Upper lobe of right lung (tissue), 1 donor: ENCODE data around the gene KBTBD8. TPM values are rescaled to one million over a fixed set of nuclear protein-coding genes. Genes with fewer than 3 reads are reported as not detected.

Experiments
- ATAC-seq: fragments of 200-7000 bp; cut with Tn5 transposase; one replicate; pipeline ENCODE4 v1.9.1; 2020; ENCODE audit warnings: mild to moderate bottlenecking, moderate library complexity
- DNase-seq: peaks from one replicate; pipeline ENCODE4 v3.0.0-alpha.2; 2020
- H3K27ac ChIP-seq: fragments of 200-600 bp; one replicate; pipeline ENCODE4 v1.8.0; 2022
- H3K27me3 ChIP-seq: fragments of 200-600 bp; one replicate; pipeline ENCODE4 v1.8.0; 2022; ENCODE audit warnings: mild to moderate bottlenecking
- H3K36me3 ChIP-seq: fragments of 200-600 bp; one replicate; pipeline ENCODE4 v1.8.0; 2022
- H3K4me1 ChIP-seq: fragments of 200-600 bp; one replicate; pipeline ENCODE4 v1.8.0; 2022
- H3K4me3 ChIP-seq: fragments of 200-600 bp; one replicate; pipeline ENCODE4 v1.8.0; 2022; ENCODE audit warnings: mild to moderate bottlenecking
- H3K9me3 ChIP-seq: fragments of 200-600 bp; one replicate; pipeline ENCODE4 v1.8.0; 2022
- CTCF ChIP-seq: fragments of 200-600 bp; IDR thresholded peaks from one replicate; pipeline ENCODE4 v1.8.0; 2022; ENCODE audit warnings: antibody characterized with exemption
- intact Hi-C: fragments of 100-400 bp; cut with DNase I; formaldehyde crosslinking; loops from one replicate; pipeline ENCODE4 v1.11.0; 2022
- total RNA-seq: library from RNA; stranded (reverse); fragmentation: NEBNext Ultra II Directional; extraction: Animal tissue kit (Norgen Biotek cat#: 25700); gene quantifications from one replicate; pipeline ENCODE4 v1.2.1, GENCODE V29; 2021
- donor health status: DM: no; HTN: yes; CAD: no; lungs with severe emphysema.

KBTBD8 gene
- total RNA-seq, 1 donor from 2014 or later: 6.0 TPM

GRCh38 chr3:66997560-66998112 is 471 bp upstream of the KBTBD8 start:
- Histone ChIP-seq H3K9me3 (no peaks in the 10 kb centered on the region), H3K27ac (no peak overlapping the region), H3K4me3 (peak overlapping the region; percentile 82), H3K36me3 (no peaks in the 10 kb centered on the region), H3K27me3 (peaks cover 18% of the 10 kb centered on the region), H3K4me1 (peaks cover 12% of the 10 kb centered on the region)
- DNase-seq (no peak), ATAC-seq (no peak)
- intact Hi-C loops: no loop called here
- no peak for TF ChIP-seq CTCF

- ATAC-seq: no peak
- H3K9me3 ChIP-seq: no peaks in the 10 kb centered on the region
- no peaks in the 10 kb centered on the region for H3K36me3 ChIP-seq
- DNase-seq: no peak
- peaks cover 18% of the 10 kb centered on the region for H3K27me3 ChIP-seq
- TF ChIP-seq CTCF: no peak
- peak overlapping the region; percentile 76 for H3K27ac ChIP-seq
- peaks cover 12% of the 10 kb centered on the region for H3K4me1 ChIP-seq
- H3K4me3 ChIP-seq: peak overlapping the region; percentile 82
- intact Hi-C loops: no loop called here
Measured at GRCh38 chr3:66998904-66999235, 763 bp downstream of the KBTBD8 start.

GRCh38 chr3:67000009-67000408 is 1.9 kb downstream of the KBTBD8 start:
- H3K4me1 ChIP-seq: peaks cover 12% of the 10 kb centered on the region
- H3K27me3 ChIP-seq: peaks cover 10% of the 10 kb centered on the region
- H3K36me3 ChIP-seq: no peaks in the 10 kb centered on the region
- H3K4me3 ChIP-seq: peak overlapping the region; percentile 82
- intact Hi-C loops: no loop called here
- no peak overlapping the region for H3K27ac ChIP-seq
- DNase-seq: no peak
- no peaks in the 10 kb centered on the region for H3K9me3 ChIP-seq
- no peak for TF ChIP-seq CTCF
- ATAC-seq: peak; percentile 8

GRCh38 chr3:67001086-67001861 is 3.2 kb downstream of the KBTBD8 start:
- ATAC-seq (no peak), DNase-seq (no peak)
- no peaks in the 10 kb centered on the region for H3K27me3 ChIP-seq
- peaks cover 12% of the 10 kb centered on the region for H3K4me1 ChIP-seq
- no peak overlapping the region for H3K27ac ChIP-seq
- no peak for TF ChIP-seq CTCF
- no peak overlapping the region for H3K4me3 ChIP-seq
- H3K9me3 ChIP-seq: no peaks in the 10 kb centered on the region
- intact Hi-C loops: no loop called here
- H3K36me3 ChIP-seq: no peaks in the 10 kb centered on the region

GRCh38 chr3:67005974-67006373 is 7.9 kb downstream of the KBTBD8 start:
- intact Hi-C loops: no loop called here
- no peak overlapping the region for H3K4me3 ChIP-seq
- H3K27me3 ChIP-seq: no peaks in the 10 kb centered on the region
- DNase-seq (no peak), ATAC-seq (no peak)
- peaks cover 13% of the 10 kb centered on the region for H3K36me3 ChIP-seq
- no peak for TF ChIP-seq CTCF
- no peak overlapping the region for H3K27ac ChIP-seq
- no peaks in the 10 kb centered on the region for H3K9me3 ChIP-seq
- no peaks in the 10 kb centered on the region for H3K4me1 ChIP-seq
